HG03469 (cell line): ENCODE data around the gene PSMD13.
"Not testable (repeated sequence)": the region's sequence is repeated elsewhere in the genome, so short reads cannot be mapped to it uniquely, and the experiment has no call there.

Experiments used
- ATAC-seq: cut with Tn5 transposase; IDR thresholded peaks from one replicate; pipeline ENCODE4 v1.9.1; 2021; ENCODE audit warnings: mild to moderate bottlenecking, moderate library complexity, moderate number of reproducible peaks; ENCODE audit not compliant: unreplicated experiment

Gene PSMD13

DNA sequence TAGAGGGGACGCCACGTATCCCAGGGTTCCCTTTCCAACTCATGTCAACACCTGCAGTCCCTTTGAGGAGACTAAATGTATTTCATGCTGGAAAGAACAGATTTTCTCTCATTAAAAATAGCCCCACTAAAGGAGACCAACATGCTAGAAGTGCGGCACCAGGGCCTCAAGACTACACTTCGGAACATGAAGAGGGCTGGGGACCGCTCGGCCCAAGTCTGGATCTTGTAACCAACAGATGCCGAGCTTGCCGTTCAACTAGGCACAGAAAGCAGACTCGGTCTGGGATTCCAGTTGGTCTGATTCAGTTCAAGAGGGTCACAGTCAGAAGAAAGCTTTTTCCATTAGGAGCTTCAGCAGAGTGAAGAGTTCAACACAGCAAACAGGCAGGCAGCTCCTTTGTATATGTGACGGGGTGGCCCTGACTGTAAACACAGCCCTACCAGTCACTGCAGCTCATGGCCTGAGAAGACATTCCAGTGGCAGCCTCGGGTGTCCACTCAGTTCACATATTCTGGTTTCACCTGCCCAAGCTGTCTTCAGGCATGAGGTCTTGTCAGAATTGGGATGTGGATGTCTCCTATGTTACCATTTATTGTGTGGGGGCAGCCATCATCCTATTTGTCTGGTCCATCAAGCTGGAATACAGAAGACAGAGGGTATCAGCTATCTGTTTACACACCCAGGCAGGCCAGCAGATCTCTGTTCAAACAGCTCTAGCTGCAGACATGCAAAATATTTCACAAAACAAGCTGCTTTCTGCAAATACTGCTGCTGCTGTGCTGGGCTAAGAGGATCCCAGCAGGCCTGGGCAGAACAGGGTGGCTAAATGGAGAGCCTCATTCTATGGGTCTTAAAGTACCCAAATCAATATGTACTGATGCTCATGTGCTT is 20.4 kb upstream of the PSMD13 start:
- no peak for ATAC-seq

DNA sequence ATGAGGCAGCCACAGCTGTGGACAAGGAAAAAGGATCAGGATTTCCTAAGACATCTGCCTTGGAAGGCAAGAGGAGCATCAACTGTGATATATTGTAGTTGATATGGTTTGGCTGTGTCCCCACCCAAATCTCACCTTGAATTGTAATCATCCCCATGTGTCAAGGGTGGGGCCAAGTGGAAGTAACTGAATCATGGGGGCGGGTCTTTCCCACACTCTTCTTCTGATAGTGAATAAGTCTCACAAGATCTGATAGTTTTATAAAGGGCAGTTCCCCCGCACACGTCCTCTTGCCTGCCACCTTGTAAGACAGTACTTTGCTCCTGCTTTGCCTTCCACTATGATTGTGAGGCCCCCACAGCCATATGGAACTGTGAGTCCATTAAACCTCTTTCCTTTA is 19.1 kb upstream of the PSMD13 start:
- no peak for ATAC-seq

DNA sequence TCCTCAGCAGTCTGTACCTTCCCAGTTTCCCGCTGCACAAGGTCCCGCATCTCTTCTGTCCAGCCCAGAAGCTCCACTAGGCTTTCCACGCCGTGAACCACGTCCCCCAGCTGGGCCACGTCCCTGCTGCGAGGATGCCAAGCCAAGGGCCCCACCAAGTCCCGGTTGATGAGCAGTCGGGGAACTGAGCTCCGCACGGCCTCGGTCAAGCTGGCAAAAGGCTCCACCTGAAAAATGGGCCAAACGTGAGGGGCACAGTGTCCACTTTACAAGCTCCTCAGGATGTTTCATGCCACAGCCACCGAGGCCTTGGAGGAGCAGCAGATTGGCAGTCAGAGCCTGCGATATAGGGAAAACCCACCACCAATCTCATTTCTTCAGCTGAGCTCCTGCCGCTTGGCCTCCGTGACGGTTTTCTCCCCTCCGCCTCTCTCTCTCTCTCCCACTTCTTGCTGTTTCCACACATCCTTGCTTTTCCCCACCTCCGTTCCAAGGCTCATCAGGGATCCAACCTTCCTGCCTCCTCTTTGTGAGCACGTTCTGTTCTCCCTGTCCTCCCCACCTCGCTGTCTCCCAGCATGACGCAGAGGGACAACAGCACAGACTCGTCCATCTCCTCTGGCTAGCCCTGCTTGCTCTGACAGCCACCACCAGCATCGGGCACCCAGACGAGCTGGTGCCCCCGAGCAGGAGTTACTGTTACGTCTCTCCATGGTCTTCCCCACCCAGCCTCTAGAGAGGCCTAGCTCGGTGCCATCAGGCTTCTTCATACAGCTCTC is 17.8 kb upstream of the PSMD13 start:
- no peak for ATAC-seq

DNA sequence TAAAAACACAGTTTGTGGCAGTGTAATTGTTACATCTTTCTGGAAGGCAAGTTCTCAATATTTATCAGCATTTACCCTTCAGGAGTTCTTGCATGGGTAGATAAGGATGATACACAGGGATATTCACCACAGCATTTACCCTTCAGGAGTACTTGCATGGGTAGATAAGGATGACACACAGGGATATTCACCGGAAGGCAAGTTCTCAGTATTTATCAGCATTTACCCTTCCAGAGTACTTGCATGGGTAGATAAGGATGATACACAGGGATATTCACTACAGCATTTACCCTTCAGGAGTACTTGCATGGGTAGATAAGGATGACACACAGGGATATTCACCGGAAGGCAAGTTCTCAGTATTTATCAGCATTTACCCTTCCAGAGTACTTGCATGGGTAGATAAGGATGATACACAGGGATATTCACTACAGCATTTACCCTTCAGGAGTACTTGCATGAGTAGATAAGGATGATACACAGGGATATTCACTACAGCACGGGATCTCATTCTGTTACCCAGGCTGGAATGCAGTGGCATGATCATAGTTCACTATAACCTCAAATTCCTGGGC is 16.0 kb upstream of the PSMD13 start:
- not testable (repeated sequence) for ATAC-seq

DNA sequence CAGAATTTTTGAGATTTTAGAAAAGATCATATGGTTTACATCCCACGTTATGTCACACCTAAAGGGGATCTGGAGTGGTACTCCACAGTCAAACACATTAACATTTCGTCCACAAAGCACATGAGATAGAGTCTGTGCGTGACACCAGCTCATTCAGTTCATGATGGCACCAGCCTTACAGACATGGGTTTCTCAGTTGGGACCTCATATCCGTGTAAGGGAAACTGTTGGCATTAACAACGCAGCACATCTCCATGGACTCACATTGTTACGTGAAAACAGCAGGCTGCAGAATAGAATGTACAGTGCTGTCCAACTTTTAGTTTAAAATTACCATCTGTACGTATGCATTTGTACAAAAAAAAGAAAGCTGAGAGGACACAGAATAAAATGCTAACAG is 15.2 kb upstream of the PSMD13 start:
- no peak for ATAC-seq

DNA sequence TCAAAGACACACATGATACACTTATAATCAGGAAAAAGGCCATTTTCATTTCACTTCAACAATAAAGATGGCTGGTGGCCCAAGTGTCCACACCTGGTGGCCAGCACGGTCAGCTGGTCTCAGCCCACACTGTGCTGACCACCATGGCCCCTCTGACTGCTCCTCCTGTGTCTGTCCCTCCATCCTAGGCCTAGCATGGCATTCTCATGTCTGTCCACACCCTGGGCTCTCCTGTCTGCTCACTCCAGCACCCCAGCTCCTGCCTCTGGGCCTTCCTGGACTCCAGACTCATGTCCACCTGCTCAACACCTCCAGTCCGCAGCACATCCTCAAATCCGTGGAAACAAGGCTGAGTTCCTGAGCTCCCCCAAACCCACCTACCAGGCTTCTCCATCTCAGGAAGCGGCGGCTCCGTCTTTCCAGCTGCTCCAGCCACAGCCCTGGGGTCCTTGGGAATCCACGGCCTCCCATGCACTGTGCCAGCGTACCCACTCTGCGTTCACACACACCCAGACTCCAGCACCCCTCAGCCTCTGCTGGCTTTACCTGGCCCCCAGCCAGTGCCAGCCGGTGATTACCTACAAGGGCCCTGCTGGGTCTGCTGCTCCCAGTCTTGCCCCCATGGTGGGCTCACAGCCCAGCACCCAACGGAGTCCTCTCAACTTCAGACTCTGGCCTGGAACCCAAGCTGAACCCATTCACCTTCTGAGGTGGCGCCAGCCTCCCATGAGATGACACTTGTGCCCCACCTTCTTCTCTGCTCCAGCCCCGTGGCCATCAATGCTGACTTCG is 14.6 kb upstream of the PSMD13 start:
- no peak for ATAC-seq

DNA sequence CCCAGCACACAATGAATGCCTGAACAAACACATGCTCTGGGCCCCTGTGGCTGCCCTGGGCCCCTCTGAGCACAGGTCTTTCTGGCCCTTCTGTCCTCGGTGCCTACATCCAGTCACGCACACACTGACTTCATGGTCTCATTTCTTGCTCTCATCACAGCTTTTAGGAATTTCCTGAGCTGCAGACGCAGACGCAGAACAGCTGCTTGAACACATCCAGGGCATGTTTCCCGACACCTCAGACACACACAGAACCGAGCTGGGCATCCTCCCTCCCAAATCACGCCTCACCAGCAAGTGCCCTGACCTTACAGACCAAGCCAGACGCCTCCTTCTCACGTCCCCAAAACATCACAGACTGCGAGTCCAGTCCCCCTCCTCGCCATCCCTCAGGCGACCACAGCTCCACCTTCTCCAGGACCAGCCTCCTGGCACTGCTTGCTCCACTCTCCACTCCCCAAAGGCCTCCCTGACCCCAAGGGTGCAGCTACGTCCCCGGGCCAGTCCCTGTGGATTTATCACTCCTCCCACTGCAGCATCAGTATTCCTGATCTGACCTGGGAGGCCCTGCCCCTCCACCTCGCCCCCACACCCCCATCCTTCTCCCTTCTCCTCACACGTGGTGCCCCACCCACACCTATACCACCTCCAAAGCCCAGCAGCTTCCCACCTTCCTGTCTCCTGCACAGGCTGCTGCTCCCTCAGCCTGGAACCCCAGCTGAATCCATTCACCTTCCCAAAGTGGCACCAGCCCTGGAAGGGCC is 13.6 kb upstream of the PSMD13 start:
- ATAC-seq: no peak

DNA sequence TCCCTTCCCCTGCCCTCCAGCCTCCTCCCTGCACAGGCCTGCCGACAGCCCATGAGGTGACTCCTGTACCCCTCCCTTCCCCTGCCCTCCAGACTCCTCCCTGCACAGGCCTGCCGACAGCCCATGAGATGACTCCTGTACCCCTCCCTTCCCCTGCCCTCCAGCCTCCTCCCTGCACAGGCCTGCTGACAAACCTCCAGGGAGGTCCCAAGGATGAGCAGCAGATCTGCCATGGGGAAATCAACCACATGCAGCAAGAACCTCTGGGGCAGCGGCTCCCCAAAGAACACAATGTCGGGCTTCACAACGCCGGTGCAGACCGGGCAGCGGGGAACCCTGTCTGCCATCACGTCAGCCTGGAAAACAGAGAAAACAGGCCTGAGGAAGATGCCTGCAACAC is 12.9 kb upstream of the PSMD13 start:
- ATAC-seq: no peak

DNA sequence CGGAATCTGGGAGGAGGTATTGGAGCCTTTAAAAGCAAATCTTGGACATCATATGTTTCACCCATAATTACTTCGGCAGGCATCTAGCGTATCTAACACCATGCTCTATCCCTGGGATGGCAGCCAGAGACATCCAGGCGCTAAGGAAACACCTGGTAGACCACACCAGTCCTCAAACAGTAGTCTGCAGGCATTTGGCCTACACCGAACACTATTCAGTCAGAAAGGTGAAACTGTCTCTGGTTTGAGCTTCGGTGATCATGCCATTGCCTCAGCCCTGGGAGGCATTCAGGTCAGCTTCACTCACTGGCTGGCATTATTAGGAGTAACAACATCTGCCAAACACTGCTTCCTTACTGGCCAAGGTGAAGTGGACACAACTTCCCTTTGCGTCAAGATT is 12.4 kb upstream of the PSMD13 start:
- no peak for ATAC-seq

DNA sequence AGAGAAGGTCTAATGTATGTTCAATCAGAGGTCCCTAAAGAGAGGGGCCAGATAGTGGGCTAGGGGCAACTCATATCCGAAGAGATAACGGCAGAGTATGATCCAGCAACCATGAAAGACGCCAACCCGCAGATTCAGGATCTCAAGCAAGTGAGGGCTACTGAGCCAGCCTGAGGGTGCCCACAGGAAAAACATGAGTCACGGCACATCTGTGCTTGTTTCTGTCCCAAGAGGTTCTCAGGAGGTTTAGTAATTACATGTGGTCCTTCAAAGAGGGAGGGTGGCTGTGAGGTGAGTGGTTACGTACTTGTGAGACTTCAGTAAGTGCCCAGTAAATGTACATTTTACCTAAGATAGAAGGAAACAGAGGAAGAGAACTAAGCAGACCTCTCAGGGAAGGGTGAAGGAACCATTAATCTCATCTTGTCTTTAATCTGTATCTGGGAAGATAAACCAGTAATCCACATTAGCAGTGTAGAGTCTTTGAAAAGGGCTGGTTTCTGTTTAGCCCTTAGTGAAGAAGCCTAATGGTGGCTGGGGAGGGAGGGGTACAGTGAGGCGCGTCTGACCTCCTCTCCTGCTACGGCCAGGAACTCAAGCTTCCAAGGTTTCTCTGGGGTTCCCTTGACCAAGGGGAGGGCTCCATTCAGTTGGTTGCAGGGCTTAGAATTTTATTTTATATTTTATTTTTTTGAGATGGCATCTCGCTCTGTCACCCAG is 10.9 kb upstream of the PSMD13 start:
- no peak for ATAC-seq

DNA sequence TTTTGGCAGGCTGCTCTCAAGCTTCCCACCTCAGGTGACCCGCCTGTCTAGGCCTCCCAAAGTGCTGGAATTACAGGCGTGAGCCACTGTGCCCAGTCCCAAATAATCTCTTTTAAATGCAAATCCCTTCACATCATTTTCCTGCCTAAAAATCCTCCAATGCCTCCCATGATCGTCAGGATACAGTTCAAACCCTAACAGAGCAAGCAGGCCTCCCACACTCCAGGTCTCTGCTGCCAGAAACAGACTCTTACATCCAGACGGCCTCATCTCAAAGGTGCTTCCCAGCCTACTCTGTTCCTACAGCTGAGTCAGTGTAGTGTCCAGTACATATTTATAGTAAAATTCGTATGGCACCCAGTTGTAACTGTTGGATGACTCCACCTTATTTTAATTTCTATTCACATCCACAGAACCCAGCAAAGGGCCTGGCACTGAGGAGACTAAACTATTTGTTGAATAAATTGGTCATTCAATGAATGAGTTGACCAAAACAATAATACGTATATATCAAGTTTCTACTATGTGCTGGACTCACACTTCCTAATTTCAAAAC is 8.9 kb upstream of the PSMD13 start:
- no peak for ATAC-seq

DNA sequence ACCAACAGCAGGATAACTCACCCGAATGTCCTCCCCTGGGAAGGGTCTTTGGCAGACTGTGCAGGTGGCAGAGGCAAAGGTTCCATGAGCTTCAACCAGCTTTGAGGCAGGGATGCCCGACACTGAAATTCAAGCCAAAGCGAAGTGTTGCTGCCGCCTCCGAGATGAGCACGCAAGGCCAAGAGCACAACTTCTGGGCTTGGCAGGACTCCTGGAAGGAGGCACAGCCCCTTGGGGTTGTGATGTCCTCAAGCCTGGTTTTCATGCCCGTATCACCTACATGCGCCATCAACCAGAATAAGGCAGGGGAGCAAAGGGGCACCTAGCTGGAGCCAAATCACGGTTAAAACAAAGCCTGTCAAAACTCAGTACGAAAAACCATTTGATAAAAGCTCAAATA is 6.3 kb upstream of the PSMD13 start:
- no peak for ATAC-seq

DNA sequence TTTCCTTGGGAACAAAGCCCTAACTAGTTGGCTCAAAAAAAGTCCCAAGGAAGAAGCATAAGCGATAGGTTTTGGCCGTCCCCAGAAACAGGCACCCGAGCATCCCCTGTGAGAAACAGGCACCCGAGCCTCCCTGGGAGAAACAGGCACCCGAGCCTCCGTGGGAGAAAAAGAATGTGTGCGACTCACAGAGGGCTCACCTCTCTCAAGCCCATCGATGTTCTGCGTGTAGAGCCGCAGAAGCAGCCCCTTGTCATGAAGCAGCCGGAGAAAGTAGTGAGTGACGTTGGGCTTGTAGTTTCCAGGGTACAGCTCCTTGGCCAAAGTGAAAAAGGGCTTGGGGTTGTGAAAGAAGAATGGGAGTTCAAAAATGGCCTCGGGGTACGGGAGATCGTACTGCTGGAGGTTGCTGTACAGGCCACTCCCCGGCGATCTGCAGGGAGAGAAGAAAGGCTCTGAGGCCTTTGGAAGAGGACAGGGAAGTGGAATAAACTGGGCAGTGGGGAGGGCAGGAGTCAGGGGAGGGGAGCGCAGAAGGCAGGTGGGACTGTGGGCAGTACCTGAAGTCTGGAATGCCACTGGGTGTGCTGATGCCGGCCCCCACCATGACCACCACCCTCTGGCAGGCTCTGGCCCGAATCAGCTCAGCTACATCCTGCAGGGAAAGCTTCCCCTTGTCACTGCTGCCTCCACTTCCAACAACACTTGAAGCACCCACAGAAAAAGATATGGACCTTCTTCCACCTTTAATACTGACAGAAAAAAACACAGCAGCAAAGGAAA is 3.8 kb upstream of the PSMD13 start:
- no peak for ATAC-seq

DNA sequence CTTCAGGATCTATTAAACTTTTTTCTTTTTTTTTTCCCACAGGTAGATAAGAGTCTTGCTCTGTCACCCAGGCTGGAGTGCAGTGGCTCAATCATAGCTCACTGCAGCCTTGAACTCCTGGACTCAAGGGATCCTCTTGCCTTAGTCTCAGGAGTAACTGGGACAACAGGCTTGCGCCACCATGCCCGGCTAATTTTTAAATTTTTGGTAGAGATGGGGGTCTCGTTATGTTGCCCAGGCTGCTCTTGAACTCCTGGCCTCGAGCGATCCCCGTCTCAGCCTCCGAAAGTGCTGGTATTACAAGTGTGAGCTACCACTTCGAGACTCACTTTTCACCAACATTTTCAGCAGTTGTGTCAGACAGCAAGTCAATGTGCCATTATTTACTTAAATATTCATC is 1.6 kb upstream of the PSMD13 start:
- no peak for ATAC-seq

DNA sequence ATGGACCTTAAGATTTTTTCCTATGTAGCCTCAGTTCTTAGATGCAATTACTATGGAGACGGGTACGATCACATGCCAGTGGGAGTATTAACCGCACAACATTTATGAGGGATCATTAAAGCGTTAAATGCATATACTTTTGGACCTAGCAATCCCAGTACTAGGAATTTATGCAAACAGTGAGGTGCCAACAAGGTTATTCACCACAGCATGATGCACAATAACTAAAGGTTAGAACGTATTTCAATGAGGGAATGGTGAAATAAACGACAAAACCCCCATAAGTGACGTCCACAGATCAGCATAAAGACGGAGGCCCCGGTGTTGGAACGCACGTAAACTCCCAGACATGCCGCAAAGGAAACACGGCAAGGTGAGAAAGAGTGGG is 1.2 kb upstream of the PSMD13 start:
- no peak for ATAC-seq

DNA sequence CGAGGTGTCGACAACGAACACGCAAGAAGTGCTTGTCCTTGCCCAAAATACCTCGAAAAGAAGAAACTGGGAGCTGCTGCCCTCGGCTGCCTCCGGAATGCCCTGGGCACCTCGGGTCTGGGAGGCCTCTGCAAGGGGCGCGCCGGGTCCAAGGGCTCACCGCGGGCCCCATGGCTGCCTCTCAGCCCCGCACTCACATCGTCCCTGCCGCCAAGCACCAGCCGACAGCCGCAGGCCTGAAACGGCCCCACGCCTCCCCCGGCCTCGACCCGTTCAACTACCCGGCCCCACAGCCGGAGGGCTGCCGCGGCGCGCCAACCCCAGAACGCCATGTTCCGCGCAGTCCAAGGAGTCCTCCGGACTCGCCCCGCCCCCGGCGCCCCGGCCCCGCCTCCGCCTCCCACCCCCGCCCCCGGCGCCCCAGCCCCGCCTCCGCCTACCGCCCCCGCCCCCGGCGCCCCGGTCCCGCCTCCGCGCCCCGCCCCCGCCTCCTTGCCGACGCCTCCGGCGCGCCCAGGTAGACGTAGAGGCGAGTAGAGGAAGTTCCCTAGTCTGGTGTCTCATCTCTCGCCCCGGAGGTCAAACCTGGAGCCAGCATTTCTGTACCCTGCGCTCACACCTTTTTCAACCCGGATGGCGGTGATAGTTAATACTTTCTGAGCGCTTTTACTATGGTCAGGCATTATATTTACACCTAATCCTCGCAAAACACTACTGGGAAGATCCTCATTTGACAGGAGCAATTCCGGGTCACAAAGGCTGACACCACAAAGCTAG is 591 bp upstream of the PSMD13 start, which contains the start of gene SIRT3:
SIRT3 (minus strand) TSS at position 346 of the 777 bp plus-strand sequence; CDS start at position 332, 14 bp downstream.
- peak; percentile 38 for ATAC-seq

DNA sequence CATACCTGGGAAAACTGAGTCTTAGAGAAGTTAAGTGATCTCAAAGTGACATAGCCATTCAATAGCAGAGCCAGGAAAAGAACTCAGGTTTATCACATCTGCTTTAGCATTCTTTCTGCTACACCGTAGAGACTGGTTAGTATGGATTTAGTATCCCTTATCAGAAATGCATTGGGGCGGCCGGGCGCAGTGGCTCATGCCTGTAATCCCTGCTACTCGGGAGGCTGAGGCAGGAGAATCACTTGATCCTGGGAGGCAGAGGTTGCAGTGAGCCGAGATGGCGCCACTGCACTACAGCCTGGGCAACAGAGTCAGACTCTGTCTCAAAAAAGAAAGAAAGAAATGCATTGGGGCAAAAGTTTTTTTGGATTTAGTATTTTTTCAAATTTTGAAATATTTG is 1.6 kb downstream of the PSMD13 start:
- ATAC-seq: not testable (repeated sequence)

DNA sequence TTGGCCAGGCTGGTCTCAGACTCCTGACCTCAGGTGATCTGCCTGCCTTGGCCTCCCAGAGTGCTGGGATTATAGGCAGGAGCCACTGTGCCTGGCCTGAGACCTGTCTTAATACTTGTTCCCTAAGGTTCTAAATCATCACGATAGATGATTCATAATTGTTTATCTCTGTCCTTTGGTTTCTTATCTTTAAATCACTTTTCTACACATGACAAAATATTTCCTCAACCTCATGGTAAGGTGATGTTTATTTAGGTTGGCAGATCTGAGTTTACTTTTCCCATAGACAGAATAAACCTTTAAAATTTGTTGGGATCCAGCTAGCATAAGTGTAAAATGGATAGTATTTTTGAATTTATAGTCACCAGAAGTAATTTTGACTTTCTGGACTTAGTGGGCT is 3.5 kb downstream of the PSMD13 start:
- no peak for ATAC-seq
